Neuronal stem cell (in vitro differentiated cells): Measurements from ENCODE around the gene SMARCE1.

ENCODE experiments used
- DNase-seq: peaks from one replicate; pipeline ENCODE4 v3.0.0-alpha.2; 2013; ENCODE audit warnings: low spot score
- H2AFZ ChIP-seq: one replicate; pipeline ENCODE4 v1.6.1; 2013; ENCODE audit warnings: mild to moderate bottlenecking, low read length, inconsistent platforms
- H2AK5ac ChIP-seq: 2 replicates; pipeline ENCODE4 v1.6.1; 2013; ENCODE audit warnings: low read depth, mild to moderate bottlenecking, inconsistent platforms, low read length, moderate library complexity, mixed read lengths
- H2BK120ac ChIP-seq: 2 replicates; pipeline ENCODE4 v1.6.1; 2013; ENCODE audit warnings: low read depth, mild to moderate bottlenecking, inconsistent platforms, low read length, moderate library complexity, mixed read lengths
- H2BK12ac ChIP-seq: one replicate; pipeline ENCODE4 v1.6.1; 2013; ENCODE audit warnings: low read length, inconsistent platforms
- H2BK15ac ChIP-seq: 2 replicates; pipeline ENCODE4 v1.6.1; 2013; ENCODE audit warnings: mild to moderate bottlenecking, low read length, inconsistent platforms, mixed read lengths
- H2BK5ac ChIP-seq: one replicate; pipeline ENCODE4 v1.6.1; 2013; ENCODE audit warnings: inconsistent platforms, mild to moderate bottlenecking, low read length, moderate library complexity
- H3K14ac ChIP-seq: one replicate; pipeline ENCODE4 v1.6.1; 2013; ENCODE audit warnings: low read length, inconsistent platforms
- H3K18ac ChIP-seq: 2 replicates; pipeline ENCODE4 v1.6.1; 2013; ENCODE audit warnings: low read length, inconsistent platforms
- H3K23ac ChIP-seq: 2 replicates; pipeline ENCODE4 v1.6.1; 2013; ENCODE audit warnings: low read depth, mild to moderate bottlenecking, mixed read lengths, low read length, inconsistent platforms; ENCODE audit not compliant: poor library complexity
- H3K27ac ChIP-seq: replicated peaks from 3 replicates; pipeline ENCODE4 v1.5.1; 2013; ENCODE audit warnings: low read length, inconsistent platforms
- H3K27me3 ChIP-seq, 3 experiments: 2 replicates each; pipeline ENCODE4 v1.6.1; 2013; ENCODE audit warnings: low read length in 3 of 3, mild to moderate bottlenecking in 2 of 3, inconsistent platforms in 1 of 3, low read depth in 1 of 3, mixed read lengths in 1 of 3, moderate library complexity in 1 of 3; ENCODE audit not compliant: control insufficient read depth in 3 of 3, insufficient read depth in 3 of 3
- H3K36me3 ChIP-seq, 2 donors: replicated peaks in 1 of 2; 2 replicates each; pipeline ENCODE4 v1.6.1; 2013; ENCODE audit warnings: low read length in 2 of 2; ENCODE audit not compliant: control insufficient read depth in 2 of 2, insufficient read depth in 2 of 2
- H3K4ac ChIP-seq: 2 replicates; pipeline ENCODE4 v1.6.1; 2013; ENCODE audit warnings: inconsistent platforms, mild to moderate bottlenecking, low read length, moderate library complexity
- H3K4me1 ChIP-seq, 2 donors: 1 replicate in 1 of 2; 2 replicates in 1 of 2; pipeline ENCODE4 v1.6.1; 2013; ENCODE audit warnings: low read length in 2 of 2, low read depth in 1 of 2; ENCODE audit not compliant: control insufficient read depth in 2 of 2, insufficient read depth in 1 of 2
- H3K4me2 ChIP-seq: one replicate; pipeline ENCODE4 v1.6.1; 2013; ENCODE audit warnings: mild to moderate bottlenecking, low read length, inconsistent platforms; ENCODE audit not compliant: insufficient read depth, poor library complexity, severe bottlenecking
- H3K4me3 ChIP-seq, 2 donors: 2 replicates each; pipeline ENCODE4 v1.5.1; 2013; ENCODE audit warnings: low read length in 2 of 2, mild to moderate bottlenecking in 2 of 2, inconsistent platforms in 1 of 2, moderate library complexity in 1 of 2
- H3K79me1 ChIP-seq: one replicate; pipeline ENCODE4 v1.6.1; 2013; ENCODE audit warnings: low read depth, mild to moderate bottlenecking, inconsistent platforms, low read length, moderate library complexity
- H3K9ac ChIP-seq: one replicate; pipeline ENCODE4 v1.6.1; 2013; ENCODE audit warnings: mild to moderate bottlenecking, low read depth, low read length, inconsistent platforms; ENCODE audit not compliant: poor library complexity
- H3K9me3 ChIP-seq, 2 donors: replicated peaks in 1 of 2; 2 replicates each; pipeline versions ENCODE3 to v1.6.1; 2013; ENCODE audit warnings: low read length in 2 of 2, mild to moderate bottlenecking in 2 of 2, inconsistent platforms in 1 of 2, low read depth in 1 of 2, mixed read lengths in 1 of 2, moderate library complexity in 1 of 2; ENCODE audit not compliant: control insufficient read depth in 2 of 2, insufficient read depth in 1 of 2
- H4K8ac ChIP-seq: one replicate; pipeline ENCODE4 v1.6.1; 2013; ENCODE audit warnings: low read depth, mild to moderate bottlenecking, inconsistent platforms, low read length, moderate library complexity
- H4K91ac ChIP-seq: one replicate; pipeline ENCODE4 v1.6.1; 2013; ENCODE audit warnings: low read length, low read depth, mild to moderate bottlenecking, inconsistent platforms; ENCODE audit not compliant: poor library complexity
- WGBS, 2 donors: extraction: QIAGEN DNeasy Blood & Tissue Kit; methylation state at CpG; one replicate each; pipeline ENCODE4 v1.1.7; 2013; ENCODE audit warnings: missing lambda C conversion rate in 2 of 2, mixed read lengths in 1 of 2; ENCODE audit not compliant: insufficient read length in 2 of 2, insufficient replicate concordance in 1 of 2; ENCODE audit errors: extremely low coverage in 2 of 2; 5-methylcytosine and 5-hydroxymethylcytosine counted together

SMARCE1 gene

DNA sequence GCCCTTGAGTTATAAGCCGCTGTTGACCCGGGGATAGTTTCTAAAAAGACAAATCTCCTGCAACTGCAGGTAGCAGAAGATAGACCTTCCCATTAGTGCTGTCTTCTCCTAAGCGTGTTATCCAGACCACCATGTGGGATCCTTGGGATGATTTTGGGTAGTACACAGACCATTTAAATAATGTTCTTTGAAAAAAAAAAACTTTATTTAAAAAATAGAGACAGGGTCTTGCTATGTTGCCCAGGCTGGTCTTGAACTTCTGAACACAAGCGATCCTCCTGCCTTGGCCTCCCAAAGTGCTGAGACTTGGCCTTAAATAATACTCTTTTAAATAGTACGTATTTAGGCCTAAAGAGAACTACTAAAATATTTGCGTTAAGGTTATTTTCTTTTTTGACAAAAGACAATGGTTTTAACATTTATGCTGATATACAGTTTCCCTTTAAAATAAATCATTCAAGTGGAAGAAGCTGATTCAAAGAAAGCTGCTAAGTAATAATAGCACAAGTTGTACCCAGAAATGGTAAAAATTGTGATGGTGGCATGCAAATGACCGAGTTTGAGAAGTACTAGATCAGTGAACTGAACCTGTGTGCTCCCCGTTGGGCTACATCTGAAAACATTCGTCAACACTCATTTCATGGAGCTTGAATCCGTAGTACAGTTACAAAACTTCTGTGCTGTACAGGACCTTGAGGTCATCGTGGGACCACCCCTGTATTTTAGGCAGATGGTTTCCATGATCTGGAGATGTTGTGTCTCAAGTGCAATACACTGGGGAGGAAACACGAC is 24.0 kb downstream of the SMARCE1 start:
- H3K4me1 ChIP-seq, result peaks cover 0 to 2% of the 10 kb centered on the region in 2 donors

DNA sequence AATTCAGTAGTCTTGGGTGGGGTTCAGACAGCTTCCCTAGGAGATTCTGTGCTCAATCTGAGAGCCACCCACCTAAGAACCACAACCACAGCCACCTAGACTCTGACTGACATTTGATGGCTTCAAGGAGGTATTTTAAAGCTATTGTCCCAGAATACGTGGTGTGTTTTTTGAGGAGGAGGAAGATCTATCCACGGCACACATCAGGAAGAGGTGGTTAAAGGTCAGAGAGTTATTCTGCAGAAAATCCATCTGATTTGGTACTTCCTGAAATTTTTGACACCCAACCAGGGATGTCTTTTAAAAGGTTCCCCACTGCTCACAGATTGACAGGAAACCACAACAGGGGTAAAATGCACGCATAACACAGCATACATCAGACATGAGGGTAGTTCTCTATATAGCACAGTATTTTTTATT is 25.1 kb downstream of the SMARCE1 start:
- H3K14ac ChIP-seq, result no peak overlapping the region
- no peak overlapping the region for H3K27ac ChIP-seq
- no peak overlapping the region for H2AK5ac ChIP-seq
- no peak overlapping the region for H2AFZ ChIP-seq
- H2BK15ac ChIP-seq, result no peak overlapping the region
- H3K4ac ChIP-seq, result no peak overlapping the region
- peaks cover 0 to 9% of the 10 kb centered on the region in 2 donors for H3K36me3 ChIP-seq
- H2BK5ac ChIP-seq, result no peak overlapping the region
- no peak overlapping the region for H2BK12ac ChIP-seq
- WGBS, 2 donors, result no CpG with 5 or more reads among the region's 3 CpGs
- H2BK120ac ChIP-seq, result no peak overlapping the region
- no peak for DNase-seq
- no peak overlapping the region for H4K91ac ChIP-seq
- H3K9me3 ChIP-seq, result no peaks in the 10 kb centered on the region
- H3K4me3 ChIP-seq, result no peak overlapping the region
- H3K9ac ChIP-seq, result no peak overlapping the region
- H3K4me2 ChIP-seq, result no peak overlapping the region
- H3K23ac ChIP-seq, result no peak overlapping the region
- H4K8ac ChIP-seq, result no peak overlapping the region
- peaks cover 0 to 2% of the 10 kb centered on the region in 2 donors for H3K4me1 ChIP-seq
- H3K18ac ChIP-seq, result no peak overlapping the region
- peaks cover 0 to 16% (median 0%) of the 10 kb centered on the region in 3 experiments for H3K27me3 ChIP-seq
- H3K79me1 ChIP-seq, result no peaks in the 10 kb centered on the region

More for the DNA sequence above, 24.0 kb downstream of the SMARCE1 start:
- H3K4me3 ChIP-seq, result no peak overlapping the region
- no peak overlapping the region for H3K9ac ChIP-seq
- H2BK5ac ChIP-seq, result no peak overlapping the region
- no peak overlapping the region for H3K14ac ChIP-seq
- peaks cover 0 to 7% (median 0%) of the 10 kb centered on the region in 3 experiments for H3K27me3 ChIP-seq
- H2BK12ac ChIP-seq, result no peak overlapping the region
- no peak overlapping the region for H4K8ac ChIP-seq
- H3K18ac ChIP-seq, result no peak overlapping the region
- no peak overlapping the region for H3K4ac ChIP-seq
- no peaks in the 10 kb centered on the region for H3K9me3 ChIP-seq
- H3K23ac ChIP-seq, result no peak overlapping the region
- no peak overlapping the region for H3K27ac ChIP-seq
- no peak overlapping the region for H4K91ac ChIP-seq
- no CpG with 5 or more reads among the region's 12 CpGs for WGBS, 2 donors
- H2AFZ ChIP-seq, result no peak overlapping the region
- no peak overlapping the region for H2BK15ac ChIP-seq
- H2AK5ac ChIP-seq, result no peak overlapping the region
- H3K36me3 ChIP-seq, result peaks cover 4 to 20% of the 10 kb centered on the region in 2 donors
- no peak overlapping the region for H3K4me2 ChIP-seq
- DNase-seq, result no peak
- no peak overlapping the region for H2BK120ac ChIP-seq
- no peaks in the 10 kb centered on the region for H3K79me1 ChIP-seq

DNA sequence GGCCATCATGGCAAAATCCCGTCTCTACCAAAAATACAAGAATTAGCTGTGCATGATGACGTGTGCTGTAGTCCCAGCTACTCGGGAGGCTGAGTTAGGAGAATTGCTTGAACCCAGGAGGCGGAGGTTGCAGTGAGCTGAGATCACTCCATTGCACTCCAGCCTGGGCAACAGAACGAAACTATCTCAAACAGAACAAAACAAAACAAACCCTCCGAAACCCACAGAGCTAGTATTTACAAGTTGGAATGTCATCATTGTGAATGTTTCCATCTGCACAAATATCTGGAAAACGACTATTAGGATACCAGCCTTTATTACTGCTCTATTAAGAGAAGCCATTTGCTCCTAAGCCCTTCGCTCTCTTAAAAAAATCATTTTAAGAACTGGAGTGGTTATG is 26.0 kb downstream of the SMARCE1 start:
- no CpG with 5 or more reads among the region's 8 CpGs for WGBS, 2 donors
- H3K27ac ChIP-seq, result no peak overlapping the region
- no peak overlapping the region for H4K91ac ChIP-seq
- H3K4ac ChIP-seq, result no peak overlapping the region
- no peaks in the 10 kb centered on the region for H3K36me3 ChIP-seq
- H3K9me3 ChIP-seq, result no peaks in the 10 kb centered on the region
- peaks cover 0 to 2% of the 10 kb centered on the region in 2 donors for H3K4me1 ChIP-seq
- no peak for DNase-seq
- no peak overlapping the region for H2BK15ac ChIP-seq
- H3K4me3 ChIP-seq, result no peak overlapping the region
- H2BK120ac ChIP-seq, result no peak overlapping the region
- H3K23ac ChIP-seq, result no peak overlapping the region
- no peak overlapping the region for H2AK5ac ChIP-seq
- H2BK5ac ChIP-seq, result no peak overlapping the region
- H2BK12ac ChIP-seq, result no peak overlapping the region
- peaks cover 0 to 26% (median 0%) of the 10 kb centered on the region in 3 experiments for H3K27me3 ChIP-seq
- H3K4me2 ChIP-seq, result no peak overlapping the region
- no peak overlapping the region for H4K8ac ChIP-seq
- no peak overlapping the region for H3K18ac ChIP-seq
- no peak overlapping the region for H3K9ac ChIP-seq
- H3K79me1 ChIP-seq, result no peaks in the 10 kb centered on the region
- no peak overlapping the region for H2AFZ ChIP-seq
- H3K14ac ChIP-seq, result no peak overlapping the region

DNA sequence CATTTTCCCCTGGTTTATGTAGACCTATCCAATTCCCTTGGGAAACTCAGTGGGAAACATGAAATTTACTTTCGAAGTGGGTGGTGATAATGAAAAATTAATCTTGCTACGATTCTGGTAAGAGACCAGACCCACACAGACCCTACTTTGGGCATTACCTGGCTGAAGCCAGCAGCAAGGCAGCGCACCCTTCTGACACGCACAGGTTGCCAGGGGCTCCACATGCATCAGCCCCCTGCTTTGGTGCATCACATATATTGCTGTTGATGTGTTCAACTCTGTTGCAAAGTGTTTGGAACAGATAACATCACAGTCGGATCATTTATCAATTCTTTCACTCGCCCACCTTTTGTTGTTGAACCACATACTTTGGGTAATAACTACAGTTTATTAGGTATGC is 26.6 kb downstream of the SMARCE1 start:
- no peaks in the 10 kb centered on the region for H3K36me3 ChIP-seq
- H3K4me3 ChIP-seq, result no peak overlapping the region
- no peak overlapping the region for H3K4me2 ChIP-seq
- H3K18ac ChIP-seq, result no peak overlapping the region
- peaks cover 0 to 3% of the 10 kb centered on the region in 2 donors for H3K4me1 ChIP-seq
- no peak for DNase-seq
- no peak overlapping the region for H3K4ac ChIP-seq
- H4K8ac ChIP-seq, result no peak overlapping the region
- H3K9me3 ChIP-seq, result no peaks in the 10 kb centered on the region
- H4K91ac ChIP-seq, result no peak overlapping the region
- no peak overlapping the region for H2AFZ ChIP-seq
- H2BK120ac ChIP-seq, result no peak overlapping the region
- H2BK12ac ChIP-seq, result no peak overlapping the region
- no peak overlapping the region for H2BK5ac ChIP-seq
- H2AK5ac ChIP-seq, result no peak overlapping the region
- H3K27ac ChIP-seq, result no peak overlapping the region
- H3K23ac ChIP-seq, result no peak overlapping the region
- no peak overlapping the region for H2BK15ac ChIP-seq
- H3K27me3 ChIP-seq, result peaks cover 0 to 31% (median under 1%) of the 10 kb centered on the region in 3 experiments
- no peaks in the 10 kb centered on the region for H3K79me1 ChIP-seq
- no CpG with 5 or more reads among the region's 6 CpGs for WGBS, 2 donors
- no peak overlapping the region for H3K9ac ChIP-seq
- no peak overlapping the region for H3K14ac ChIP-seq
